GM12872 (cell line): Measurements from ENCODE around the gene LRP2BP.

Experiments
- TF ChIP-seq, protein P1 (sequence below): IDR thresholded peaks from 3 replicates; pipeline ENCODE4 v1.5.1; 2011; ENCODE audit warnings: low read depth, mild to moderate bottlenecking, low read length, moderate library complexity; ENCODE audit not compliant: insufficient read depth

The LRP2BP gene

DNA sequence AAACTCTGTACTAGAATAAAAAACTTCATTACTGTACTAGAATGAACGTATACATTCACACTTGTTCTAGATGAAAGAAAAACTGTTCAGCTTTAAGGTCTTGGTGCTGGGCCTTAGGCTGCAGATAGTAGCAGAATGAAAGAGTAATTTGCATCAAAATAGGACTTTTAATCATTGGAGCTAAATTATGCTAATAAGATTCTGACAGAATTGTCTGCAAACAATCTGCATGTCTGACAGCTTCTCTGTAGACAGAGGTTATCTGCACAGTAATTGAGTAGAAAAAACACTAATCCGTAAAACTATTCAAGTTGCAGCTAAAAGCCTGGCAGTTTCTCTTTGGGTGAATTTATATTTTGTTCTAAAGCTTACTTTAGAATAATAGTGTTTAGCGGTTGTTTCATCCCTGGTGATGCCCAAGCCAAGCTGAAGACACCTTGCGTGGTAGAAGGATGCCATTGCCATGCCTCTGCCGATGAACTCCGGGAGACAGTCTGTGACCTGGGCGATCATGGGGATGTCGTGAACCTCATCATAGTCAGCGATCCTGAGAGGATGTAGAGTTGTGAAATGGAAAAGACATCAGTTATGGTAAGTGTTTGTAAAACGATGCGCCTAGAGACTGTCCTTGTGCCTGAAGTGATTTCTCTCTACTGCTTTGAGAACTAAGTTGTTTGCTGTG lies 25.3 kb downstream of the LRP2BP start:
- TF ChIP-seq, protein P1, sequence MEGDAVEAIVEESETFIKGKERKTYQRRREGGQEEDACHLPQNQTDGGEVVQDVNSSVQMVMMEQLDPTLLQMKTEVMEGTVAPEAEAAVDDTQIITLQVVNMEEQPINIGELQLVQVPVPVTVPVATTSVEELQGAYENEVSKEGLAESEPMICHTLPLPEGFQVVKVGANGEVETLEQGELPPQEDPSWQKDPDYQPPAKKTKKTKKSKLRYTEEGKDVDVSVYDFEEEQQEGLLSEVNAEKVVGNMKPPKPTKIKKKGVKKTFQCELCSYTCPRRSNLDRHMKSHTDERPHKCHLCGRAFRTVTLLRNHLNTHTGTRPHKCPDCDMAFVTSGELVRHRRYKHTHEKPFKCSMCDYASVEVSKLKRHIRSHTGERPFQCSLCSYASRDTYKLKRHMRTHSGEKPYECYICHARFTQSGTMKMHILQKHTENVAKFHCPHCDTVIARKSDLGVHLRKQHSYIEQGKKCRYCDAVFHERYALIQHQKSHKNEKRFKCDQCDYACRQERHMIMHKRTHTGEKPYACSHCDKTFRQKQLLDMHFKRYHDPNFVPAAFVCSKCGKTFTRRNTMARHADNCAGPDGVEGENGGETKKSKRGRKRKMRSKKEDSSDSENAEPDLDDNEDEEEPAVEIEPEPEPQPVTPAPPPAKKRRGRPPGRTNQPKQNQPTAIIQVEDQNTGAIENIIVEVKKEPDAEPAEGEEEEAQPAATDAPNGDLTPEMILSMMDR = no peak

DNA sequence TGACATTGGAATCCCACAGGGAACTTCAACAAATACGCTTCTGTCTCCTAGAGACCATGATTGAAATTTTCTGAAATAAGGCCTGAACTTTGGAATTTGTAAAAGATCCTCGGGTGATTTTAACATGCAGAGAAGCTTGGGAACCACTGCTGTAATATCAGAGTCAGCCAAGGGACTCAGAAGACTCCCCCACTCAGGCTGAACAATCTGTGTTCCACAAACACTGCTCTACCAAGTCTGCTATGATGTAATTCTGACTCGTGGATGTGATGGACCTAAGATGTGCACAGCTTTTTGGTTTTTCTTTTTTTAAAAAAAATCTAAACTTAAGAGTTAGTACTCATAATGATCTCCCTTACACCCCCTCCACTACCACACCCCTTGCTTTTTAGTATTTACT lies 26.0 kb downstream of the LRP2BP start:
- TF ChIP-seq, protein P1 = no peak

DNA sequence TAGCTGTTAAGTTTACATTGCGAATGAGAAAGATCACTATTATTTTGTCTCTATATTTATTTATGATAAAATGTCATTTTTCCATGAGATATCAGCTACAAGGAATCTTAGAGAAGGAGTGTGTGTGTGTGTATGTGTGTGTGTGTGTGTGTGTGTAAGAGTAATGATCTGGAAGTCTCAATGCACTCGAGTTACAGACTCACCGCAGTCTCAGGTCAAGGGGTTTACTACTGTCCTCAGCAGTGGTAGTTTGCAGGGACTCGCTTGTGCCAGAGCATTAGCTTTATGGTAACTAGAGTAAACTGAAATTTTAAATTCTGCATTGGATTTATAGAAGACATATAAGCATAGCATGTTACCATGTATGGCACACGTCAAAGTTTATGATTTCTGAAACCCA lies 30.8 kb downstream of the LRP2BP start:
- TF ChIP-seq, protein P1 = no peak

DNA sequence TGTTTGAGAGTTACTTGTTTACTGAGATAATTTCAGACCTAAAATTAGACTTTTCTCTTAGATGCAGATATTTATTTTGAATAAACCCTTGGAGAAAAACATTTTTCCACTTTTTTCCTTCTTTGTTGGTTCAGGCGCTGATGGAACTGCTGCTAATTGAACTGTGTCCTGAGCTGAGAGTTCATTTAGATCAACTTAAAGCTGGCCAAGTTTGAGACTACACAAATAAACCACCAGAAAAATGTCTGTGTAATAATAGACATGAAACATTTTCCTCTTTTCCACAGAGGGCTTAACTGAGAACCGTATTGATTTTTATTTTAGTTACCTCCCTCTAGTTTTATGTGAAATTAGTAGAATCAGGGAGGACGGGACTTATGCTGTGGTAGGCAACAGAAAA lies 32.5 kb downstream of the LRP2BP start:
- TF ChIP-seq, protein P1 = no peak

DNA sequence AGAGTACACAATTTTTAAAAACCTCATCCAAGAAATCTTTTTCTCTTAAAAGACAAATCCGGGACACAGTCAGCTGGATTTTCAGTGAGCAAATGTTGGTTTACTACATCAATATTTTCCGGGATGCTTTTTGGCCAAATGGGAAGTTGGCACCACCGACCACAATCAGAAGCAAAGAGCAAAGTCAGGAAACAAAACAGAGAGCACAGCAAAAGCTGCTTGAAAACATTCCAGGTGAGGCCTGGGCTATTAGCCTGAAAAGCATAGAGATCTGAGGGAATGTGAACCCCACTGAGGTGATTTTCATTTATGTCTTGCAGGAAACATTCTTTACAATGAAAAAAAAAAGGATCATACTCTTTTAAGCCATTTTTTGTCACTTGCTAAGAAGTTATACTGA lies 33.9 kb downstream of the LRP2BP start:
- TF ChIP-seq, protein P1 = no peak

DNA sequence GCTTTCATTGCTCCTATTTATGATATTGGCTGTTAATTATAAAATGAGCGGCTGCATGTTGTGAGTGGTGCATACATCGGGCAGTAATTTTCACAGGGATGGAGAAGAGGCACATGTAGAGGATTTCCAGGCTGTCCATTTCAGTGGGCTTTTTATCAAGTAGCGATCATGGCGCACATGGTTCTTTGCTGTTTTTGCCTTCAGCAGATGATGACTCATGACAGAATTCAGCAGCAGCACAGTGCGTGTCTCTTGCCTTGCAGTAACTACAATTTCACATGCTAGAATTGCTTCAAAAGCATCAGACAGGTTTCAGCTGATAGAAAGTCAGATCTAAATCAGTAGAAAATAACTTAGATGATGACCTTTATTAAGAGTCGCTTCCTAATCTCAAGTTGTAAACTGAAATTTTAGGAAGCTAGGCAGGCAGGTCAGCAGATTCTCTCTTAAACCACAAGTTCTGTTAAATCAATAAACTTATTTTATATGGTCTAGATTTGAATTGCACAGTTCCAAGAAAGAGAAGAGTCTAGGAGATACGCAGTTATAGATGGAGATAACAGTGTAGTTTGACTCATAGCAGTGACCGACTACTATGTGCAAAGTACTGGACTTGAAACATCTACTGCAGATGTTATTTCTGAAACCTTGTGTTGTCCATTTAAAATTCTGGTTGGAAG lies 35.8 kb downstream of the LRP2BP start:
- TF ChIP-seq, protein P1 = no peak

DNA sequence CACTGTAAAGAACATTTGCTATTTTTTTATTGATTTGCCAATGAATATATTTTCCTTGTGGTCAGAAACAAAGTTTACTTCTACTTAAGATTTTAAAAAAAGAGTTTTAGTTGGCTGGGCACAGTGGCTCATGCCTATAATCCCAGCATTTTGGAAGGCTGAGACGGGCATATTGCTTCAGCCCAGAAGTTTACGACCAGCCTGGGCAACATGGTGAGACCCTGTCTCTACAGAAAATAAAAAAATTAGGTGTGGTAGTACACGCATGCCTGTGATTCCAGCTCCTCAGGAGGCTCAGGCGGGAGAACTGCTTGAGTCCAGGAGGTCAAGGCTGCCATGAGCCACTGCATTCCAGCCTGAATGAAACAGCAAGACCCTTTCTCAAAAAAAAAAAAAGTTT lies 36.8 kb downstream of the LRP2BP start:
- TF ChIP-seq, protein P1 = no peak
